ENCODE data around the gene RPL4. TPM values are rescaled to one million over a fixed set of nuclear protein-coding genes. Genes with fewer than 3 reads are reported as not detected.
A peak's percentile ranks its signal among the peaks of the same experiment; 100 is the strongest.

The RPL4 gene
- total and polyA plus RNA-seq, 10 of the 15 experiments (the other 5 are each of a cell fraction or from before 2014, with no cell fraction given): 2,004 to 8,888 (median 4,667) TPM

GRCh38 chr15:66497502-66498455 lies 6.9 kb downstream of the RPL4 start, which contains the start of gene SNAPC5 (continued):
- TF ChIP-seq NR2C1 (IDR thresholded peaks at IDR 0.05): 0 out of 2 replicates have a peak, but pooled peaks have one; percentile 4
- peak; percentile 97 for TF ChIP-seq BCL3 (IDR thresholded peaks at IDR 0.05; ENCODE audit: borderline replicate concordance, insufficient read depth, low read depth, low read length, poor library complexity, severe bottlenecking)
- 0 out of 2 replicates have a peak, but pooled peaks have one; percentile 76 for TF ChIP-seq HDGF (IDR thresholded peaks at IDR 0.05)
- TF ChIP-seq PML (IDR thresholded peaks at IDR 0.05; ENCODE audit: low read length): peak; percentile 96
- peak in 1 of 2 experiments; percentile 7; a peak in 1 of 3 replicates for TF ChIP-seq EGR1 (IDR thresholded peaks at IDR 0.05; ENCODE audit: borderline replicate concordance in 1 of 2, low read depth in 2 of 2, low read length in 2 of 2)
- peak; percentile 77 for TF ChIP-seq RELB (IDR thresholded peaks at IDR 0.05; ENCODE audit: low read depth)
- TF ChIP-seq ATF7 (IDR thresholded peaks at IDR 0.05; ENCODE audit: low read depth): peak; percentile 83
- 0 out of 2 replicates have a peak, but pooled peaks have one; percentile 6 for TF ChIP-seq PRDM15 (CRISPR knock-in tag; IDR thresholded peaks at IDR 0.05)
- peak; percentile 44 for TF ChIP-seq SMC3 (IDR thresholded peaks at IDR 0.05; ENCODE audit: borderline replicate concordance, low read length)
- no peak for TF ChIP-seq ZNF24 (IDR thresholded peaks at IDR 0.05)
- TF ChIP-seq BACH1 (IDR thresholded peaks at IDR 0.05; ENCODE audit: borderline replicate concordance): peak; percentile 91
- no peak for TF ChIP-seq CEBPB (IDR thresholded peaks at IDR 0.05; ENCODE audit: borderline replicate concordance in 1 of 2, low read depth in 2 of 2, low read length in 2 of 2)
- no peak; the same call in 1 of the 2 replicates for TF ChIP-seq RAD21 (IDR thresholded peaks at IDR 0.05; ENCODE audit: insufficient read depth, low read depth, low read length)
- no peak for TF ChIP-seq WRNIP1 (IDR thresholded peaks at IDR 0.05; ENCODE audit: borderline replicate concordance, low read depth, low read length)
- TF ChIP-seq BHLHE40 (IDR thresholded peaks at IDR 0.05; ENCODE audit: borderline replicate concordance in 1 of 2, low read depth in 2 of 2, low read length in 1 of 2): peak; percentile 42 to 62; a peak in 2 of 4 replicates
- no peak for TF ChIP-seq ZZZ3 (IDR thresholded peaks at IDR 0.05; ENCODE audit: control insufficient read depth, insufficient read length, low read depth)
- TF ChIP-seq MTA2 (IDR thresholded peaks at IDR 0.05; ENCODE audit: low read depth): peak; percentile 20; the same call in 1 of the 2 replicates
- no peak for TF ChIP-seq MEF2B (IDR thresholded peaks at IDR 0.05; ENCODE audit: partially characterized antibody, poor library complexity, severe bottlenecking)
- TF ChIP-seq GABPA (IDR thresholded peaks at IDR 0.05; ENCODE audit: low read depth): peak; percentile 56; the same call in 1 of the 2 replicates
- TF ChIP-seq USF1 (IDR thresholded peaks at IDR 0.05; ENCODE audit: borderline replicate concordance, extremely low read length, insufficient read depth, low read depth, low read length): no peak
- peak; percentile 93 for TF ChIP-seq POLR2A (IDR thresholded peaks at IDR 0.05; ENCODE audit: low read depth, low read length)

All from GM12878 (cell line).